ENCODE data around the gene ACVR2A. TPM values are rescaled to one million over a fixed set of nuclear protein-coding genes. Genes with fewer than 3 reads are reported as not detected.

The ACVR2A gene
- total RNA-seq, 1 experiment from 2014 or later = 15.7 TPM

DNA sequence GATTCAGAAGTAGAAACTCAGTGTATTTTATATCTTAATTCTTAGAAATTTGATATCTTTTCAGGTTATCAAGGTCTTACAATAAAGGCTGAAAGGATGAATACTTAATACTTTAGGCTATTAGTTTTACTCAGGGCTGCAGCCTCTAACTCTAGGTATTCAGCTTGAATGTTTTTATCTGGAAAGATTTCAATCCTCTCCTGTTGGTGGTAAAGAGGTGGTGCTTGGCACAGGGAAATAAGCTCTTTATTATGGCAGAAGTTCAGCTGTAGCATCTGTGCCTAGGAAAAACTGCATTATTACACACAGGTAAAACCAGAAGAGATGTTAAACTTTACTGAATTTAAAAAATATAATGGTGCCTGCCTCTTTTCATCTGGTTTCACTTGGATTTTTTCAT, 11.1 kb downstream of the ACVR2A start:
- BruUV-seq (replicated peaks) = no TSS peak

GRCh38 chr2:147860009-147860408, 15.2 kb downstream of the ACVR2A start:
- POLR2A ChIA-PET = no interaction called here
- DNase-seq = no peak
- no peaks in the 10 kb centered on the region for H3K9me3 Mint-ChIP-seq (ENCODE audit: unreplicated experiment)
- H3K27me3 ChIP-seq (replicated peaks; ENCODE audit: control insufficient read depth, insufficient read depth, low read length) = no peaks in the 10 kb centered on the region
- no peak overlapping the region for H3K4me3 Mint-ChIP-seq (ENCODE audit: unreplicated experiment)
- H3K27me3 Mint-ChIP-seq (ENCODE audit: insufficient read depth, unreplicated experiment) = no peaks in the 10 kb centered on the region
- no TSS peak for BruUV-seq (replicated peaks)
- TF ChIP-seq, protein P1, sequence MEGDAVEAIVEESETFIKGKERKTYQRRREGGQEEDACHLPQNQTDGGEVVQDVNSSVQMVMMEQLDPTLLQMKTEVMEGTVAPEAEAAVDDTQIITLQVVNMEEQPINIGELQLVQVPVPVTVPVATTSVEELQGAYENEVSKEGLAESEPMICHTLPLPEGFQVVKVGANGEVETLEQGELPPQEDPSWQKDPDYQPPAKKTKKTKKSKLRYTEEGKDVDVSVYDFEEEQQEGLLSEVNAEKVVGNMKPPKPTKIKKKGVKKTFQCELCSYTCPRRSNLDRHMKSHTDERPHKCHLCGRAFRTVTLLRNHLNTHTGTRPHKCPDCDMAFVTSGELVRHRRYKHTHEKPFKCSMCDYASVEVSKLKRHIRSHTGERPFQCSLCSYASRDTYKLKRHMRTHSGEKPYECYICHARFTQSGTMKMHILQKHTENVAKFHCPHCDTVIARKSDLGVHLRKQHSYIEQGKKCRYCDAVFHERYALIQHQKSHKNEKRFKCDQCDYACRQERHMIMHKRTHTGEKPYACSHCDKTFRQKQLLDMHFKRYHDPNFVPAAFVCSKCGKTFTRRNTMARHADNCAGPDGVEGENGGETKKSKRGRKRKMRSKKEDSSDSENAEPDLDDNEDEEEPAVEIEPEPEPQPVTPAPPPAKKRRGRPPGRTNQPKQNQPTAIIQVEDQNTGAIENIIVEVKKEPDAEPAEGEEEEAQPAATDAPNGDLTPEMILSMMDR (IDR thresholded peaks at IDR 0.05; ENCODE audit: insufficient read depth in 1 of 2, low read depth in 1 of 2, low read length in 1 of 2, severe bottlenecking in 1 of 2, unreplicated experiment in 1 of 2) = no peak
- CTCF ChIA-PET = no interaction called here
- H3K27ac Mint-ChIP-seq (ENCODE audit: unreplicated experiment) = no peak overlapping the region
- H3K36me3 Mint-ChIP-seq (ENCODE audit: insufficient read depth, unreplicated experiment) = peaks cover 5% of the 10 kb centered on the region
- peaks cover 12% of the 10 kb centered on the region for H3K4me1 Mint-ChIP-seq (ENCODE audit: low read depth, unreplicated experiment)
- peaks cover 5% of the 10 kb centered on the region; the same call in 1 of the 2 replicates for H3K4me1 ChIP-seq
- no peaks in the 10 kb centered on the region for H3K36me3 ChIP-seq (ENCODE audit: control insufficient read depth, insufficient read depth, low read length)
- intact Hi-C loops (cut with micrococcal nuclease; ENCODE audit: unreplicated experiment) = no loop called here
- H3K9me3 ChIP-seq = no peaks in the 10 kb centered on the region
- H3K4me3 ChIP-seq (ENCODE audit: low read depth, low read length) = no peak overlapping the region

More for the DNA sequence above, 11.1 kb downstream of the ACVR2A start:
- Histone ChIP-seq H3K9me3 (no peaks in the 10 kb centered on the region), H3K27me3 (replicated peaks; ENCODE audit: control insufficient read depth, insufficient read depth, low read length) (no peaks in the 10 kb centered on the region), H3K4me1 (peaks cover 4% of the 10 kb centered on the region; the same call in 1 of the 2 replicates), H3K36me3 (ENCODE audit: control insufficient read depth, insufficient read depth, low read length) (no peaks in the 10 kb centered on the region), H3K4me3 (ENCODE audit: low read depth, low read length) (no peak overlapping the region)
- CTCF ChIA-PET = no interaction called here
- DNase-seq = no peak
- Mint-ChIP-seq H3K4me3 (ENCODE audit: unreplicated experiment) (no peak overlapping the region), H3K4me1 (ENCODE audit: low read depth, unreplicated experiment) (peaks cover 21% of the 10 kb centered on the region), H3K9me3 (ENCODE audit: unreplicated experiment) (no peaks in the 10 kb centered on the region), H3K27ac (ENCODE audit: unreplicated experiment) (no peak overlapping the region), H3K36me3 (ENCODE audit: insufficient read depth, unreplicated experiment) (peaks cover 6% of the 10 kb centered on the region), H3K27me3 (ENCODE audit: insufficient read depth, unreplicated experiment) (no peaks in the 10 kb centered on the region)
- intact Hi-C loops (cut with micrococcal nuclease; ENCODE audit: unreplicated experiment) = no loop called here
- POLR2A ChIA-PET = no interaction called here
- TF ChIP-seq, protein P1 (IDR thresholded peaks at IDR 0.05; ENCODE audit: insufficient read depth in 1 of 2, low read depth in 1 of 2, low read length in 1 of 2, severe bottlenecking in 1 of 2, unreplicated experiment in 1 of 2) = no peak

- intact Hi-C loops (cut with micrococcal nuclease; ENCODE audit: unreplicated experiment) = no loop called here
- no peak for DNase-seq
- peaks cover 6% of the 10 kb centered on the region for H3K4me1 Mint-ChIP-seq (ENCODE audit: low read depth, unreplicated experiment)
- Histone ChIP-seq H3K27me3 (replicated peaks; ENCODE audit: control insufficient read depth, insufficient read depth, low read length) (no peaks in the 10 kb centered on the region), H3K4me3 (ENCODE audit: low read depth, low read length) (no peak overlapping the region), H3K36me3 (ENCODE audit: control insufficient read depth, insufficient read depth, low read length) (no peaks in the 10 kb centered on the region), H3K4me1 (peaks cover 5% of the 10 kb centered on the region; the same call in 1 of the 2 replicates), H3K9me3 (no peaks in the 10 kb centered on the region)
- CTCF ChIA-PET = no interaction called here
- H3K36me3 Mint-ChIP-seq (ENCODE audit: insufficient read depth, unreplicated experiment) = no peaks in the 10 kb centered on the region
- H3K27ac Mint-ChIP-seq (ENCODE audit: unreplicated experiment) = no peak overlapping the region
- no peaks in the 10 kb centered on the region for H3K27me3 Mint-ChIP-seq (ENCODE audit: insufficient read depth, unreplicated experiment)
- POLR2A ChIA-PET = no interaction called here
- BruUV-seq (replicated peaks) = no TSS peak
- no peaks in the 10 kb centered on the region for H3K9me3 Mint-ChIP-seq (ENCODE audit: unreplicated experiment)
- TF ChIP-seq, protein P1 (IDR thresholded peaks at IDR 0.05; ENCODE audit: insufficient read depth in 1 of 2, low read depth in 1 of 2, low read length in 1 of 2, severe bottlenecking in 1 of 2, unreplicated experiment in 1 of 2) = no peak
- H3K4me3 Mint-ChIP-seq (ENCODE audit: unreplicated experiment) = no peak overlapping the region
These were observed 18.2 kb downstream of the ACVR2A start for GRCh38 chr2:147862859-147863516.
